Breast epithelium (tissue), 4 donors: ENCODE data around the gene ITPR2. TPM values are rescaled to one million over a fixed set of nuclear protein-coding genes. Genes with fewer than 3 reads are reported as not detected.

Experiments
- DNase-seq, 2 donors: peaks; one replicate each; pipeline ENCODE4 v3.0.0-alpha.2; 2019; ENCODE audit warnings: low spot score in 2 of 2
- H3K27ac ChIP-seq, 2 donors: fragments of 200-600 bp; sonication (generic) in 1 of 2; one replicate each; pipeline ENCODE4 v1.5.1; 2016 to 2019; ENCODE audit warnings: mild to moderate bottlenecking in 1 of 2
- H3K27me3 ChIP-seq, 2 donors: fragments of 200-600 bp; sonication (generic) in 1 of 2; one replicate each; pipeline versions ENCODE4 v1.5.1 to v1.6.0; 2017 to 2019; ENCODE audit warnings: control low read depth in 1 of 2, mild to moderate bottlenecking in 1 of 2
- H3K36me3 ChIP-seq: fragments of 200-600 bp; one replicate; pipeline ENCODE4 v1.5.1; 2019
- H3K4me1 ChIP-seq, 2 donors: fragments of 200-600 bp; sonication (generic); one replicate each; pipeline ENCODE4 v1.5.1; 2016 to 2019; ENCODE audit warnings: control low read depth in 1 of 2
- H3K4me3 ChIP-seq, 3 donors: fragments of 200-600 bp; sonication (generic); 1 replicate in 2 of 3; 2 replicates in 1 of 3; pipeline ENCODE4 v1.5.1; 2016 to 2019; ENCODE audit warnings: mild to moderate bottlenecking in 3 of 3, moderate library complexity in 2 of 3
- H3K9me3 ChIP-seq, 2 donors: fragments of 200-600 bp; sonication (generic) in 1 of 2; one replicate each; pipeline ENCODE4 v1.5.1; 2016 to 2019; ENCODE audit warnings: control low read depth in 1 of 2
- POLR2A ChIP-seq: fragments of 450-650 bp; IDR thresholded peaks from one replicate; pipeline ENCODE4 v1.6.1; 2016; ENCODE audit warnings: antibody characterized with exemption, mild to moderate bottlenecking, moderate library complexity
- POLR2AphosphoS5 ChIP-seq, 3 donors: sonication (generic); formaldehyde crosslinking; IDR thresholded peaks; one replicate each; pipeline ENCODE4 v1.6.1; 2017; ENCODE audit warnings: antibody characterized with exemption in 3 of 3
- intact Hi-C: fragments of 100-400 bp; cut with DNase I; formaldehyde crosslinking; loops from one replicate; pipeline ENCODE4 v1.15.1; 2023; ENCODE audit warnings: low total_unique reads
- total RNA-seq, 3 donors: library from RNA; depleted of rRNA; stranded (reverse); fragments of >200 nt; gene quantifications; one replicate each; pipeline ENCODE4 v1.1.0, GENCODE V29; 2016
- TF ChIP-seq, protein P1 (sequence below), 3 donors: fragments of 450-650 bp; IDR thresholded peaks; one replicate each; pipeline ENCODE4 v1.5.1; 2016 to 2017; ENCODE audit warnings: antibody characterized with exemption in 3 of 3, mild to moderate bottlenecking in 3 of 3, moderate library complexity in 3 of 3

The ITPR2 gene
- total RNA-seq, 3 donors from 2014 or later = 47.2 to 95.0 (median 66.5) TPM

DNA sequence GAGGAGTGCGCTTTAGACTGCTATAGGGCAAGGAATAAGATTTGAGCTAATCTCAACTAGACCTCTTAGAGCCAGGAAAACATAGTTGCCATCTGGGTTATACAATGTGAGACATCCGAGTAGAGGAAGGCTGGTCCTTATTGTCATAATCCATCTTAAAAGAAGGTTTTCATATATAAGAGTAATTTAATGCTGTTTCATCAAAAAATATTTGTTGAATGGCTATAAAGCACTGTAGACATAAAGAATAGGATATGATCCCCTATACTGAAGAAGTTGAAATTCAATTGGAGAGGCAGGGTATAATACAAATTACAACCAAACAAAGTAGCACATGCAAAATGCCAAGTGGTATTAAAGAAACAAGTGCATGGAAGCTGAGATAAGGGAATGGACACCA is 343.1 kb downstream of the ITPR2 start:
- TF ChIP-seq, protein P1, sequence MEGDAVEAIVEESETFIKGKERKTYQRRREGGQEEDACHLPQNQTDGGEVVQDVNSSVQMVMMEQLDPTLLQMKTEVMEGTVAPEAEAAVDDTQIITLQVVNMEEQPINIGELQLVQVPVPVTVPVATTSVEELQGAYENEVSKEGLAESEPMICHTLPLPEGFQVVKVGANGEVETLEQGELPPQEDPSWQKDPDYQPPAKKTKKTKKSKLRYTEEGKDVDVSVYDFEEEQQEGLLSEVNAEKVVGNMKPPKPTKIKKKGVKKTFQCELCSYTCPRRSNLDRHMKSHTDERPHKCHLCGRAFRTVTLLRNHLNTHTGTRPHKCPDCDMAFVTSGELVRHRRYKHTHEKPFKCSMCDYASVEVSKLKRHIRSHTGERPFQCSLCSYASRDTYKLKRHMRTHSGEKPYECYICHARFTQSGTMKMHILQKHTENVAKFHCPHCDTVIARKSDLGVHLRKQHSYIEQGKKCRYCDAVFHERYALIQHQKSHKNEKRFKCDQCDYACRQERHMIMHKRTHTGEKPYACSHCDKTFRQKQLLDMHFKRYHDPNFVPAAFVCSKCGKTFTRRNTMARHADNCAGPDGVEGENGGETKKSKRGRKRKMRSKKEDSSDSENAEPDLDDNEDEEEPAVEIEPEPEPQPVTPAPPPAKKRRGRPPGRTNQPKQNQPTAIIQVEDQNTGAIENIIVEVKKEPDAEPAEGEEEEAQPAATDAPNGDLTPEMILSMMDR (IDR thresholded peaks at IDR 0.05) = no peak
- TF ChIP-seq POLR2AphosphoS5 (IDR thresholded peaks at IDR 0.05) (no peak), POLR2A (no peak)
- intact Hi-C loops = no loop called here

DNA sequence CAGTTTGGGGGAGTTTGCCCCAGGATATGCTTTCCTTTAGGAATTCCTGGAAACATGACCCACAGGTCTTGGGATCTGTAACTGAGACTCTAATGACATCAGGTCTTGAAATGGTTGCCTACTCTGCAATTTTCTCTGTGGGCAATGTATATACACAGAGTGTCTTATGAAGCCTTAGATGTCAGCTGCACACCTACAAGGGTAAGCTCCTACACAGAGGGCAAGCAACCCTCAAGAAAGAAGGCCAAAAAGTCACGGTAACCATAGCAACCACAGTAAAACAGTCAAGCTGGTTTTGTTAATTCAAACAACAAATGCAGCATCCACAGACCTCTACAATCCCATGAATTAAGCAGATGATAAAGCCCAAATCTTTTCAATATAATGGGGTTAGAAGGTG is 344.6 kb downstream of the ITPR2 start:
- TF ChIP-seq POLR2A = no peak
- TF ChIP-seq POLR2AphosphoS5 (IDR thresholded peaks at IDR 0.05) = no peak
- TF ChIP-seq, protein P1 (IDR thresholded peaks at IDR 0.05) = no peak
- intact Hi-C loops = no loop called here

More for the DNA sequence above, 343.1 kb downstream of the ITPR2 start:
- Histone ChIP-seq H3K9me3 (no peaks in the 10 kb centered on the region), H3K36me3 (peaks cover 4% of the 10 kb centered on the region), H3K4me3 (no peak overlapping the region), H3K4me1 (no peaks in the 10 kb centered on the region), H3K27ac (no peak overlapping the region), H3K27me3 (no peaks in the 10 kb centered on the region)
- DNase-seq = no peak

DNA sequence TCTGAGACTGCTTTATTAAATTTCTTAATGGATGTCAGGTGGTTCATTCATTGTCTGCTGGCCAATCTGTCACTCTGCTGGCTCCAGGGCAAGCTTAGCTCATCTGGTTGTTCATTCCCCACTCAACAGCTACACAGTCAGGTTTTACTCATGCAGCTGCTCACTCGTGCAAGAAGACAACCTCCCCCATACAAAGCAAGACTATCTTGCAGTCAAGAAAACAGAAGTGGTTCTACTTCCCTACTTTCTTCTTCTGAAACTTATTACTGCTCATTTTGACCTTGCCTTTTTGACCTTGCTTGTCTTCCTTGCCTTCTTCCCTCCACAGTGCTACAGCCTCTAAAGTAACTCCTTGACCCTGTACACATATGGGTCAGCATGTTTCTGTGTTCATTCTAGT is 359.7 kb downstream of the ITPR2 start:
- H3K4me1 ChIP-seq = no peaks in the 10 kb centered on the region
- no peaks in the 10 kb centered on the region for H3K36me3 ChIP-seq
- DNase-seq = no peak
- TF ChIP-seq POLR2AphosphoS5 (IDR thresholded peaks at IDR 0.05) (no peak), POLR2A (no peak)
- TF ChIP-seq, protein P1 (IDR thresholded peaks at IDR 0.05) = no peak
- no peaks in the 10 kb centered on the region for H3K9me3 ChIP-seq
- H3K4me3 ChIP-seq = no peak overlapping the region
- H3K27me3 ChIP-seq = no peaks in the 10 kb centered on the region
- H3K27ac ChIP-seq = no peak overlapping the region
- intact Hi-C loops = no loop called here

More for the DNA sequence above, 344.6 kb downstream of the ITPR2 start:
- Histone ChIP-seq H3K27me3 (no peaks in the 10 kb centered on the region), H3K27ac (no peak overlapping the region), H3K9me3 (no peaks in the 10 kb centered on the region), H3K4me1 (no peaks in the 10 kb centered on the region), H3K4me3 (no peak overlapping the region), H3K36me3 (peaks cover 4% of the 10 kb centered on the region)
- DNase-seq = no peak

DNA sequence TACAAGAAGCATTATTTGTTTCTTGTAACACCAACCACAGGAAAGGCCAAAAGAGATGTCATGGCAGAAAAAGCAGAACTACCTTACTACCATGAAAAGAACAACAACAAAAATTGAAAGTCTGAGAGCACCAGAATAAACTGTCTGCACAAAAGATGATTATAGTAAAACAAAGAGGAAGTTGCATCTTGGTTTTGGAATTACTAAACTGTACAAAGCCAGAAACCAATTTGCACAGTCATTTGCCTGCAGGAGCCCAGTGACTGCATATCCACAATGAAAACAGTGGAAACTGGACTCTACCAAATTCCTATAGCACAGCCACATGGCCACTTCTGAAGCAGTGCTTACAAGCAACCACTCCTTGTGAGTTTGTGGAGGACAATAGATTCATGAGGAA is 361.4 kb downstream of the ITPR2 start:
- DNase-seq = no peak
- Histone ChIP-seq H3K9me3 (no peaks in the 10 kb centered on the region), H3K4me3 (no peak overlapping the region), H3K27ac (no peak overlapping the region), H3K4me1 (no peaks in the 10 kb centered on the region), H3K27me3 (no peaks in the 10 kb centered on the region), H3K36me3 (no peaks in the 10 kb centered on the region)
- intact Hi-C loops = no loop called here
- TF ChIP-seq POLR2A = no peak

- intact Hi-C loops = no loop called here
- TF ChIP-seq POLR2AphosphoS5 (IDR thresholded peaks at IDR 0.05) (no peak), POLR2A (no peak)
- TF ChIP-seq, protein P1 (IDR thresholded peaks at IDR 0.05) = no peak
- Histone ChIP-seq H3K4me1 (no peaks in the 10 kb centered on the region), H3K27ac (no peak overlapping the region), H3K36me3 (no peaks in the 10 kb centered on the region), H3K4me3 (no peak overlapping the region), H3K27me3 (no peaks in the 10 kb centered on the region), H3K9me3 (no peaks in the 10 kb centered on the region)
- DNase-seq = no peak
Observed at GRCh38 chr12:26469421-26470180, 363.4 kb downstream of the ITPR2 start.
